Measurements from ENCODE around the gene DEDD2. TPM values are rescaled to one million over a fixed set of nuclear protein-coding genes. Genes with fewer than 3 reads are reported as not detected.

DEDD2 gene
- total RNA-seq, 1 donor from 2014 or later, result 21.4 TPM

DNA sequence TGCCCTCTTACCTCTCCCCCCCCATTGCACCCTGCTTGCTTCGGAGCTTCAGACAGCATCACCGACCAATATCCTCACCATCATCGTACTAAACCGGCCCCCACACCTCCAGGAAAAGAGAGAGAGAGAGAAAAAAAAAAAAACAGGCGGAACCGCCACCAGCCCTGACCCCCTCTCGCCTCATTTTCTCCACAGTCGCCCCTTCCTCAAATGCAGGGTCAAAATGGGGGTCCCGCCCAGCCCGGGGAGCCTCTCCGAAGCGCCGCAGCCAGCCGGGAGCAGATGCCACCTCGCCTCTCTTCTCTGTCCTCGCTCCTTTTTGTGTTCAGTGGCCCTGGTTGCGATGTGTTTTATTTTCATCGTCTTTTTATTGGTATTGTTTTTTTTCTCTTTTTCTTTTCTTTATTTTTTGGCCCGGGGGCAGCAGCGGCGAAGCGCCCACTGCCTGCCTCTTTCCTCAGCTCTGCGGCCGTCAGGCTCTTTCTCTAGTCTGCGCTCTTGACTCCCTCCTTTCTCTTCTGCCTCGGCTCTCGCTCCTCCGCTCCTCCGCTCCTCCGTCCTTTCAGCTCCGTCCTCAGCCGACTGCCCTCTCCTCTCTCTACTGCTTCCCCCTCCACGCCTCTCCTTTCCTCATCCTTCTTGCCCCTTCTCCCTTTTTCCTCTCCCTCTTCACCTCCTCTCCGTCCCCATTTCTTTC lies 41.4 kb downstream of the DEDD2 start:
- H3K27me3 ChIP-seq (ENCODE audit: control insufficient read depth in 3 of 3, insufficient read depth in 3 of 3, low read length in 3 of 3), result peaks cover 64 to 80% (median 74%) of the 10 kb centered on the region in 3 donors
- no peaks in the 10 kb centered on the region for H3K9me3 ChIP-seq (ENCODE audit: control insufficient read depth in 3 of 3, low read length in 3 of 3)
- peaks cover 7 to 12% (median 10%) of the 10 kb centered on the region in 3 donors for H3K4me1 ChIP-seq (ENCODE audit: control insufficient read depth in 3 of 3, insufficient read depth in 3 of 3, low read length in 3 of 3)
- no peak overlapping the region for H3K27ac ChIP-seq (ENCODE audit: low read depth, low read length)
- H3K4me3 ChIP-seq (ENCODE audit: low read length in 3 of 3), result peak overlapping the region; percentile 56 to 61 (median 57)
- H3K9ac ChIP-seq (ENCODE audit: low read depth in 1 of 3, low read length in 3 of 3), result peak overlapping the region in 1 of 3 donors; percentile 33
- no peaks in the 10 kb centered on the region for H3K36me3 ChIP-seq (ENCODE audit: control insufficient read depth in 3 of 3, insufficient read depth in 3 of 3, low read length in 3 of 3)

DNA sequence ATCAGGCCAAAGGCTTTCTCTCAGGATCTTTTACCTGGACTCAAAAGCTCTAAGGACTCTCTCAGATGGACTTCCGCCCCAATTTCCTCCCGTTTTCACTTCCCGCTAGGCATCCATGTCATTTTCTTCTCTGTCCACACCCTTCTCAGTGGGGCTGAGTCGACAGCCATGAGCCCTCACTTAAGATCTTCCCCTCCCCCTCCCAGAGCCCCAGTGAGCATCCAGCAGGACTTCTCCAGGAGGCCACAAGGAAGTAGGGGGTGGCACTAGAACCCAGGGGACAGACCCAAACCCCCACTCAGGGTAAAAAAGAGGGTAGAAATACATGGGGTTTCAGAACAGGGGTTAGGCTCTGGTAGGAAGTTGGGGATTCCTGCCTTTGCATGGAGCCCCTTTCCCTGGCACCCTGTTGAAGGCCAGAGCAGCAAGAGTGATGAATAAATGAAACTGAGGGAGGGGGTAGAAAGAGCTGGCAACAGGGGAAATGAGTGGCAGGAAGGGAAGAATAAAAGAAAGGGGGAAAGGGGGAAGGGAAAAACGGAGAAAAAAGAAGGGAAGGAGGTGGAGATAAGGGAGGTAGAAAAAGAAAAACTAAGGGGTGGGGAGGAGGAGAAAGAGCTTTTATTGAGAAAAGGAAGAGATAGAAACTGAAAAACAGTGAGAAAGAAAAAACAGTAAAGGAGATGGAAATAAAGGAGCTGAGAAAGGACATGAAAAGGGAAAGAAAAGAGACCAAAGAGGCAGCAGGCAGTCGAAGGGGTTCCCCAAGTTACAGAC lies 42.3 kb downstream of the DEDD2 start:
- no peak overlapping the region for H3K9ac ChIP-seq (ENCODE audit: low read depth in 1 of 3, low read length in 3 of 3)
- peaks cover 60 to 75% (median 70%) of the 10 kb centered on the region in 3 donors for H3K27me3 ChIP-seq (ENCODE audit: control insufficient read depth in 3 of 3, insufficient read depth in 3 of 3, low read length in 3 of 3)
- no peaks in the 10 kb centered on the region for H3K36me3 ChIP-seq (ENCODE audit: control insufficient read depth in 3 of 3, insufficient read depth in 3 of 3, low read length in 3 of 3)

DNA sequence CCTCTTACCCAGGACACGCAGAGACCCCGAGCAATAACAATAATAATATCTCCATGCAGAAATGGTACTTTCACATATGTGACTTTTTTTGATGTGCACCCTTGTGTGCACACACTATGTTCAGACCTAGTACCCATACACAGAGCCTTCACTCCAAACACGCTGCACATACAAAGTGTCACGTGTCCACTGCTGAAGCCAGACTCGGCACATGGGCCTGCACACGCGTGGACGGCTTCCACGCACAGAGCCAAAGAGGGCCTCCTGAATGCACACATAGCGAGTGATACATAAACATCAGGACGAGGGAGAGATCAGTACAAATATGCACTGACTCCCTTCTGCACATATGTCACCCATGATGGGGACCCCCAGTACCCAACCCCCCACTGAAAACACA lies 43.3 kb downstream of the DEDD2 start:
- Histone ChIP-seq H3K4me3 (ENCODE audit: low read length in 3 of 3) (no peak overlapping the region), H3K9ac (ENCODE audit: low read depth in 1 of 3, low read length in 3 of 3) (no peak overlapping the region), H3K36me3 (ENCODE audit: control insufficient read depth in 3 of 3, insufficient read depth in 3 of 3, low read length in 3 of 3) (no peaks in the 10 kb centered on the region), H3K4me1 (ENCODE audit: control insufficient read depth in 3 of 3, insufficient read depth in 3 of 3, low read length in 3 of 3) (peaks cover 7 to 12% (median 10%) of the 10 kb centered on the region in 3 donors), H3K27ac (ENCODE audit: low read depth, low read length) (no peak overlapping the region), H3K27me3 (ENCODE audit: control insufficient read depth in 3 of 3, insufficient read depth in 3 of 3, low read length in 3 of 3) (peaks cover 50 to 72% (median 64%) of the 10 kb centered on the region in 3 donors), H3K9me3 (ENCODE audit: control insufficient read depth in 3 of 3, low read length in 3 of 3) (no peaks in the 10 kb centered on the region)

More for the DNA sequence above, 42.3 kb downstream of the DEDD2 start:
- no peaks in the 10 kb centered on the region for H3K9me3 ChIP-seq (ENCODE audit: control insufficient read depth in 3 of 3, low read length in 3 of 3)
- H3K4me3 ChIP-seq (ENCODE audit: low read length in 3 of 3), result no peak overlapping the region
- H3K27ac ChIP-seq (ENCODE audit: low read depth, low read length), result no peak overlapping the region
- peaks cover 7 to 12% (median 10%) of the 10 kb centered on the region in 3 donors for H3K4me1 ChIP-seq (ENCODE audit: control insufficient read depth in 3 of 3, insufficient read depth in 3 of 3, low read length in 3 of 3)

DNA sequence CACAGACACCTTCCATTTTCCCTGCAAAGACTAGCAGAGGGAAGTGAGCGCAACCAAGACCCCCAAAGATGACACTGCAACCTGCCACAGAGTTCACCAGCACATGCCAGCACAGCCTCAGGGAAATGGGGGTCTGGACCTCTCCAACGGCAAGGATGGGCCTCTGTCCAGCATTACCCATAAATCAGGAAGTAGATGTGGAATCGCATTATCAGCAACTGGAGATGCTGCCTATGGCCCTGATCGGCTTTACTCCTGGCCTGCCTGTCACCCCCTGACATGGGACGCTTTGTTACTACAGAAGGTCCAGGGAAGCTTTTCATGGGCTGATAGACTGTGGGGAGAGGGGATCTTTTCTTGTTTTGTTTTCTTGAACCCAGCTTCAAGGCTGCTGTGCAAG lies 43.8 kb downstream of the DEDD2 start:
- no peak overlapping the region for H3K9ac ChIP-seq (ENCODE audit: low read depth in 1 of 3, low read length in 3 of 3)
- H3K4me1 ChIP-seq (ENCODE audit: control insufficient read depth in 3 of 3, insufficient read depth in 3 of 3, low read length in 3 of 3), result peaks cover 7 to 12% (median 10%) of the 10 kb centered on the region in 3 donors
- H3K27me3 ChIP-seq (ENCODE audit: control insufficient read depth in 3 of 3, insufficient read depth in 3 of 3, low read length in 3 of 3), result peaks cover 45 to 68% (median 60%) of the 10 kb centered on the region in 3 donors
- no peak overlapping the region for H3K4me3 ChIP-seq (ENCODE audit: low read length in 3 of 3)
- H3K36me3 ChIP-seq (ENCODE audit: control insufficient read depth in 3 of 3, insufficient read depth in 3 of 3, low read length in 3 of 3), result no peaks in the 10 kb centered on the region
- no peaks in the 10 kb centered on the region for H3K9me3 ChIP-seq (ENCODE audit: control insufficient read depth in 3 of 3, low read length in 3 of 3)
- H3K27ac ChIP-seq (ENCODE audit: low read depth, low read length), result no peak overlapping the region

DNA sequence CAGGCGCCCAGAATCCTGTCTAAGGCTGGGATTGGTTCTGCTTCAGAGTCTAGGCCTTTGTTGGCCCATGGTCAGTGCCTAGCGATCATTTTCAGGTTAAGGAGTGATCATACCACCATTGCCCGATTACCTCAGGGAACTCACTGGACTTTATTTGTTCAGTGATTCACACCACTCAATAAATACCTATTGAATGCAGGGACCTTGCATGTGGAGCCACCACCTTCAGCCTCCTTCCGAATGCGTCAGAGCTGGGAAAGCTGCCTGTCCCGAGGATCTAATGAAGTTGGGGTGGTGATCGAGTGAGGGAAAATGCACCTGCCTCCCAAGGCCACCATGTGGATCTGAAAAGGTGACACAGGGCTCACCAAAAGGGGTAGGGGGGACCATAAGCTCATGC lies 45.2 kb downstream of the DEDD2 start:
- Histone ChIP-seq H3K36me3 (ENCODE audit: control insufficient read depth in 3 of 3, insufficient read depth in 3 of 3, low read length in 3 of 3) (no peaks in the 10 kb centered on the region), H3K27ac (ENCODE audit: low read depth, low read length) (no peak overlapping the region), H3K9ac (ENCODE audit: low read depth in 1 of 3, low read length in 3 of 3) (no peak overlapping the region), H3K9me3 (ENCODE audit: control insufficient read depth in 3 of 3, low read length in 3 of 3) (no peaks in the 10 kb centered on the region), H3K4me3 (ENCODE audit: low read length in 3 of 3) (no peak overlapping the region), H3K27me3 (ENCODE audit: control insufficient read depth in 3 of 3, insufficient read depth in 3 of 3, low read length in 3 of 3) (peaks cover 31 to 53% (median 46%) of the 10 kb centered on the region in 3 donors), H3K4me1 (ENCODE audit: control insufficient read depth in 3 of 3, insufficient read depth in 3 of 3, low read length in 3 of 3) (peaks cover 7 to 10% (median 9%) of the 10 kb centered on the region in 3 donors)

DNA sequence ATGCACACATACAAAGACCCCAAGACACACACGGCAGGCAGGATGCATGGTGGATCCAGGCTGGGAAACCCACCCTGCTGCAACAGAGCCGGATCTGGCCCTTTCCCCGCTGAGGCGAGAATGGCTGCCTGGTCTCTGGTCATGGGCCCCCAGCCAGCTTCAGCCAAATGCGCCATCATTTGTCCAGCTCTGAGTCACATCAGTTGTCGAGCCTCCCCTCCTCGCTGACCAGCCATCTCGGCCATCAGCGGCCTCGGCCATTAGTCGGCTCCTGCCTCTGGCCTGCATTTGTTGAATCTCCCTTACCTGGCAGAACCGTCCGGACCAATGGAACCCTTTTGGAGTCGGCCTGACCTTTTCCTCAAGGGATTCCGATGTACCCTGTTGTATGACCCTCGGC lies 46.8 kb downstream of the DEDD2 start:
- Histone ChIP-seq H3K9me3 (ENCODE audit: control insufficient read depth in 3 of 3, low read length in 3 of 3) (no peaks in the 10 kb centered on the region), H3K4me3 (ENCODE audit: low read length in 3 of 3) (no peak overlapping the region), H3K27ac (ENCODE audit: low read depth, low read length) (no peak overlapping the region), H3K4me1 (ENCODE audit: control insufficient read depth in 3 of 3, insufficient read depth in 3 of 3, low read length in 3 of 3) (peaks cover under 1 to 2% (median 2%) of the 10 kb centered on the region in 3 donors), H3K36me3 (ENCODE audit: control insufficient read depth in 3 of 3, insufficient read depth in 3 of 3, low read length in 3 of 3) (no peaks in the 10 kb centered on the region), H3K9ac (ENCODE audit: low read depth in 1 of 3, low read length in 3 of 3) (no peak overlapping the region), H3K27me3 (ENCODE audit: control insufficient read depth in 3 of 3, insufficient read depth in 3 of 3, low read length in 3 of 3) (peaks cover 26 to 44% (median 43%) of the 10 kb centered on the region in 3 donors)

DNA sequence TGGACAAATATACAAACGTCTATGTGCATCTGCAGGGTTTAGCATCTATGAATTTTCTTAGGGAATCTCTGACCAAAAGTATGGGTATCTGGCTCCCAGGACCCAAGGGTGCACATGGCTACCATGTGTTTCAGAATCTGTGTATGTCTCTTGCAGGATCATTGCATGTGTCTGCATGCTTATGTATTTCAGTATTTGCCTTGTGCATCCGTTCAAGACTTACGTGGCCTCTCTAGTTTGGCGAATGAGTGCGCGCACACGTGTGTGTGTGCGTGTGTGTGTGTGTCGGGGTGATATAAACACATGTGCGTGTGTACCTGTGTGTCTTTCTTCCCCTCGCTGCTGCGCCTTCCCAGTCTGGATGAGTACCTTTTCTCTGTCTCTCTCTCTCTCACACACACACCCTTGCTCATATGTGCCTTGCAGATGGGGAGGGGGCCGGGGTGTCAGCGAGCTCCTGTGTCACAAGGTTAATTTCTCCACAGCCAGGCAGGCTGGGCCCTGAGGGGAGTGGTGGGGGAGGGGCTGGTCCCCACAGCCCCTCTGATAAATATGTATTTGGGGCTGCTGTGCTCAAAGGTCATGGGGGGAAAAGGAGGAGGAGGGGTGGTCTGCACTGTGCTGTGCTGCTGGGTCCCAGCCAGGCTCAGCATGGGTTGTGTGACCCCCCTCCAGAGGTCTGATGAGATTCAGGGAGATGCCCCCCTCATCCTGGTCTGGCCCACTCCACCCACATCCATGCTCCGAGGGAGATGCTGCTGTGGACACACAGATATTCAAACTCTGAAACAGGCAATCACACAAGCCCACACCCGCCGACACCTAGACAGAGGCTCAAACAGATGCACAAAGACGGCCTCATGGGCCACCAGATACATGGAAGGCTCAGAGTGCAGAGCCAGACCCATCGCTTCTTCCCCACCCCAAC lies 47.7 kb downstream of the DEDD2 start:
- Histone ChIP-seq H3K27me3 (ENCODE audit: control insufficient read depth in 3 of 3, insufficient read depth in 3 of 3, low read length in 3 of 3) (peaks cover 18 to 34% (median 33%) of the 10 kb centered on the region in 3 donors), H3K4me1 (ENCODE audit: control insufficient read depth in 3 of 3, insufficient read depth in 3 of 3, low read length in 3 of 3) (no peaks in the 10 kb centered on the region), H3K27ac (ENCODE audit: low read depth, low read length) (no peak overlapping the region), H3K9me3 (ENCODE audit: control insufficient read depth in 3 of 3, low read length in 3 of 3) (no peaks in the 10 kb centered on the region), H3K36me3 (ENCODE audit: control insufficient read depth in 3 of 3, insufficient read depth in 3 of 3, low read length in 3 of 3) (no peaks in the 10 kb centered on the region), H3K9ac (ENCODE audit: low read depth in 1 of 3, low read length in 3 of 3) (no peak overlapping the region), H3K4me3 (ENCODE audit: low read length in 3 of 3) (no peak overlapping the region)

DNA sequence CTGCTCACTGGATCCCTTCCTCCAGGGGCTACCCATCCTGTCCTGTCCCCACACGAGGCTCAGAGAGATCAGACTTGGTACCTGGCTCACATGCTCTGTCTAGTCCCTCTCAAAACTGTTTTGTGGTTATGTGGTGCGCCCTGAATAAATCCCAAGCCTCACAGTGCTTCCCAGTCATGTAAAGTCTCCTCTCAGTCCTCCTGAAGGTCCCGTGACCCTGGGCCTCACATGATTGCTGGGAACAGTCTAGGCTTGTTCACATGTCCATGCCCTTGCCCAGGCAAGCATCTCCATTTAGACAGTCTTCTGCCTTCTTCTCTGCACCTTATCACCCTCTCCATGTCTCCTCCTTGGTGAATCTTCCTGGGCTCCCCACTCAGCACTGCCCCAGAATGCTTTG lies 49.3 kb downstream of the DEDD2 start:
- Histone ChIP-seq H3K27ac (ENCODE audit: low read depth, low read length) (no peak overlapping the region), H3K4me1 (ENCODE audit: control insufficient read depth in 3 of 3, insufficient read depth in 3 of 3, low read length in 3 of 3) (no peaks in the 10 kb centered on the region), H3K36me3 (ENCODE audit: control insufficient read depth in 3 of 3, insufficient read depth in 3 of 3, low read length in 3 of 3) (no peaks in the 10 kb centered on the region), H3K27me3 (ENCODE audit: control insufficient read depth in 3 of 3, insufficient read depth in 3 of 3, low read length in 3 of 3) (peaks cover 6 to 23% (median 19%) of the 10 kb centered on the region in 3 donors), H3K4me3 (ENCODE audit: low read length in 3 of 3) (no peak overlapping the region), H3K9me3 (ENCODE audit: control insufficient read depth in 3 of 3, low read length in 3 of 3) (no peaks in the 10 kb centered on the region), H3K9ac (ENCODE audit: low read depth in 1 of 3, low read length in 3 of 3) (no peak overlapping the region)

DNA sequence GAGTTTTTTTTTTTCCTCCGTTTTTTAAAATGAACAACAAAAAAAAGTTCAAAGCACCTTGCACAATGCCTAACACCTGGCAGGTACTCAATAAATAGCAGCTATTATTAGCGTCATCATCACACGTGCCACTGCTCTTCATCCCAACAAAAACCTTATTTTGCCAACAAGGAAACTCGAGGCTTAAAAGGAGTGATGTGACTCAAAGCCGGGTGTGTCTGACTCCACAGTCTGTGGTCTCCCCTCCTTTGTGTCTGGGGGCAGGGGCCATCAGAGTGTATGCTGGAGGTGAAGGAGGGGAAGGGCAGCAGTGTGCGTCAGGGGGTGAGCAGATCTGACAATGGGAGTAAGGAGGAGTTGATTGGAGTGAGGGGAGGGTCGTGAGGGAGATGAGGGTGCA lies 51.2 kb downstream of the DEDD2 start:
- H3K27ac ChIP-seq (ENCODE audit: low read depth, low read length), result no peak overlapping the region
- peaks cover 6 to 22% (median 16%) of the 10 kb centered on the region in 3 donors for H3K27me3 ChIP-seq (ENCODE audit: control insufficient read depth in 3 of 3, insufficient read depth in 3 of 3, low read length in 3 of 3)

More for the DNA sequence above, 51.2 kb downstream of the DEDD2 start:
- Histone ChIP-seq H3K9me3 (ENCODE audit: control insufficient read depth in 3 of 3, low read length in 3 of 3) (no peaks in the 10 kb centered on the region), H3K4me3 (ENCODE audit: low read length in 3 of 3) (no peak overlapping the region), H3K9ac (ENCODE audit: low read depth in 1 of 3, low read length in 3 of 3) (no peak overlapping the region), H3K36me3 (ENCODE audit: control insufficient read depth in 3 of 3, insufficient read depth in 3 of 3, low read length in 3 of 3) (no peaks in the 10 kb centered on the region), H3K4me1 (ENCODE audit: control insufficient read depth in 3 of 3, insufficient read depth in 3 of 3, low read length in 3 of 3) (no peaks in the 10 kb centered on the region)

Data from skeletal muscle tissue (tissue), 4 donors.